UCSD-AML1 (cell line): ENCODE measurements around the gene FZD7.

Source experiments
- DNase-seq: peaks from one replicate; lab custom pipeline; 2025; ENCODE audit not compliant: unreplicated experiment; lab: John Stamatoyannopoulos, UW

Gene FZD7

GRCh38 chr2:202009581-202009980 lies 24.1 kb upstream of the FZD7 start:
- DNase-seq: no peak

- DNase-seq: no peak
Measured at GRCh38 chr2:202014318-202014717, 19.3 kb upstream of the FZD7 start.

- no peak for DNase-seq
Measured at GRCh38 chr2:202014759-202015211, 18.9 kb upstream of the FZD7 start.

- no peak for DNase-seq
Measured at GRCh38 chr2:202015471-202015870, 18.2 kb upstream of the FZD7 start.

GRCh38 chr2:202016579-202017227 lies 17.0 kb upstream of the FZD7 start:
- DNase-seq: no peak

GRCh38 chr2:202017940-202018339 lies 15.7 kb upstream of the FZD7 start:
- DNase-seq: no peak

GRCh38 chr2:202018950-202019349 lies 14.7 kb upstream of the FZD7 start:
- DNase-seq: no peak

GRCh38 chr2:202019689-202020450 lies 13.8 kb upstream of the FZD7 start:
- DNase-seq: no peak

GRCh38 chr2:202022755-202023154 lies 10.9 kb upstream of the FZD7 start:
- DNase-seq: no peak

GRCh38 chr2:202023198-202023903 lies 10.3 kb upstream of the FZD7 start:
- DNase-seq: no peak

GRCh38 chr2:202023904-202024266 lies 9.8 kb upstream of the FZD7 start:
- no peak for DNase-seq

GRCh38 chr2:202024871-202025270 lies 8.8 kb upstream of the FZD7 start:
- DNase-seq: no peak

GRCh38 chr2:202025816-202026215 lies 7.8 kb upstream of the FZD7 start:
- no peak for DNase-seq

- no peak for DNase-seq
Measured at GRCh38 chr2:202026507-202026906, 7.1 kb upstream of the FZD7 start.

- DNase-seq: no peak
Measured at GRCh38 chr2:202030691-202031090, 3.0 kb upstream of the FZD7 start.

- DNase-seq: no peak
Measured at GRCh38 chr2:202031246-202031951, 2.3 kb upstream of the FZD7 start.

GRCh38 chr2:202032846-202033316 lies 774 bp upstream of the FZD7 start:
- DNase-seq: peak; percentile 68

GRCh38 chr2:202034249-202035088 lies 814 bp downstream of the FZD7 start:
- no peak for DNase-seq

- no peak for DNase-seq
Measured at GRCh38 chr2:202035089-202035940, 1.7 kb downstream of the FZD7 start.
